Kidney (tissue), 14 donors: ENCODE measurements around the gene GMPPA. TPM values are rescaled to one million over a fixed set of nuclear protein-coding genes. Genes with fewer than 3 reads are reported as not detected.

ENCODE experiments used
- DNase-seq, 5 donors: peaks; one replicate each; pipeline ENCODE4 v3.0.0-alpha.2; 2013 to 2020
- FAIRE-seq: peaks from 2 replicates; lab custom pipeline; 2012; peaks lifted over from hg19 to GRCh38; lab: Jason Lieb, UNC
- H3K27ac ChIP-seq, 2 donors: one replicate each; pipeline ENCODE4 v1.7.0; 2013; ENCODE audit warnings: low read depth in 2 of 2, low read length in 2 of 2, inconsistent platforms in 1 of 2
- H3K27me3 ChIP-seq: one replicate; pipeline ENCODE4 v1.7.1; 2013; ENCODE audit warnings: low read length, inconsistent platforms; ENCODE audit not compliant: control insufficient read depth, insufficient read depth
- H3K36me3 ChIP-seq, 3 donors: one replicate each; pipeline versions ENCODE4 v1.7.0 to v1.7.1; 2013; ENCODE audit warnings: low read length in 3 of 3, control low read depth in 1 of 3, inconsistent platforms in 1 of 3; ENCODE audit not compliant: insufficient read depth in 3 of 3, control insufficient read depth in 2 of 3
- H3K4me1 ChIP-seq, 3 donors: one replicate each; pipeline versions ENCODE4 v1.7.0 to v1.7.1; 2013; ENCODE audit warnings: low read length in 3 of 3, inconsistent platforms in 1 of 3, low read depth in 1 of 3; ENCODE audit not compliant: control insufficient read depth in 2 of 3, insufficient read depth in 2 of 3
- H3K4me3 ChIP-seq, 3 donors: one replicate each; pipeline versions ENCODE4 v1.7.0 to v1.8.1; 2013; ENCODE audit warnings: low read length in 3 of 3, control low read depth in 1 of 3, inconsistent platforms in 1 of 3
- H3K9ac ChIP-seq, 3 donors: one replicate each; pipeline versions ENCODE4 v1.7.0 to v1.7.1; 2013; ENCODE audit warnings: low read length in 3 of 3, control low read depth in 1 of 3, inconsistent platforms in 1 of 3
- H3K9me3 ChIP-seq, 3 donors: one replicate each; pipeline versions ENCODE4 v1.7.0 to v1.7.1; 2013; ENCODE audit warnings: low read length in 3 of 3, control low read depth in 1 of 3, inconsistent platforms in 1 of 3; ENCODE audit not compliant: control insufficient read depth in 2 of 3, insufficient read depth in 1 of 3
- CTCF ChIP-seq: IDR thresholded peaks from 3 replicates; pipeline ENCODE4 v1.5.1; 2012; ENCODE audit warnings: mild to moderate bottlenecking, moderate library complexity, borderline replicate concordance; ENCODE audit not compliant: insufficient read depth; ENCODE audit errors: extremely low read depth
- intact Hi-C: fragments of 100-400 bp; cut with DNase I; formaldehyde crosslinking; loops from one replicate; pipeline ENCODE4 v1.11.1; 2022
- polyA plus RNA-seq: library from polyadenylated mRNA; stranded (reverse); fragments of 350-450 nt; fragmentation: Illumina TruSeq; extraction: RNeasy Lipid Tissue Mini Kit (QIAGEN cat#74804); gene quantifications from one replicate; pipeline ENCODE4 v1.2.3, GENCODE V29; 2014; ENCODE audit warnings: low read depth, low replicate concordance; ENCODE audit not compliant: insufficient read depth
- total RNA-seq: library from RNA; stranded (reverse); fragmentation: NEBNext Ultra II Directional; extraction: Animal tissue kit (Norgen Biotek cat#: 25700); gene quantifications from one replicate; pipeline ENCODE4 v1.2.1, GENCODE V29; 2021
- donor health status: control.
- donor health status: control.
- donor health status: control.
- donor health status: control.
- donor health status: control.
- donor health status: DM: yes; HTN: yes; CAD: no.
- donor health status: Normal renal cell carcinoma (clear cell type).

GMPPA gene
- total and polyA plus RNA-seq, 2 donors from 2014 or later = 33.9 to 53.1 TPM

GRCh38 chr2:219538504-219538951, 39.8 kb downstream of the GMPPA start:
- TF ChIP-seq CTCF = no peak
- FAIRE-seq = no peak
- intact Hi-C loops = loop anchor here (10.0 kb wide), 1 partner anchor 134 kb away; no protein-coding TSS in a partner anchor

GRCh38 chr2:219538956-219539788, 40.5 kb downstream of the GMPPA start:
- H3K36me3 ChIP-seq = peaks cover 0 to 8% (median 8%) of the 10 kb centered on the region in 3 donors
- no peak overlapping the region for H3K9ac ChIP-seq
- no peaks in the 10 kb centered on the region for H3K9me3 ChIP-seq
- intact Hi-C loops = loop anchor here (10.0 kb wide), 1 partner anchor 134 kb away; no protein-coding TSS in a partner anchor
- H3K27me3 ChIP-seq = no peaks in the 10 kb centered on the region
- no peak overlapping the region for H3K4me3 ChIP-seq
- no peak for FAIRE-seq
- TF ChIP-seq CTCF = no peak
- H3K27ac ChIP-seq = no peak overlapping the region
- H3K4me1 ChIP-seq = peaks cover 4 to 12% (median 9%) of the 10 kb centered on the region in 3 donors
- DNase-seq = no peak

More at GRCh38 chr2:219538504-219538951, 39.8 kb downstream of the GMPPA start:
- peak in 1 of 5 donors; percentile 57 for DNase-seq
- H3K27ac ChIP-seq = no peak overlapping the region
- peaks cover 4 to 10% (median 9%) of the 10 kb centered on the region in 3 donors for H3K4me1 ChIP-seq
- H3K27me3 ChIP-seq = no peaks in the 10 kb centered on the region
- H3K9ac ChIP-seq = no peak overlapping the region
- H3K9me3 ChIP-seq = no peaks in the 10 kb centered on the region
- H3K4me3 ChIP-seq = no peak overlapping the region
- peaks cover 0 to 8% (median 8%) of the 10 kb centered on the region in 3 donors for H3K36me3 ChIP-seq

- H3K9me3 ChIP-seq = no peaks in the 10 kb centered on the region
- DNase-seq (peak in 1 of 5 donors; percentile 77), FAIRE-seq (no peak)
- intact Hi-C loops = loop anchor here (10.0 kb wide), 1 partner anchor 135 kb away; no protein-coding TSS in a partner anchor
- no peaks in the 10 kb centered on the region for H3K27me3 ChIP-seq
- no peak for TF ChIP-seq CTCF
- H3K4me3 ChIP-seq = no peak overlapping the region
- no peak overlapping the region for H3K27ac ChIP-seq
- peaks cover 0 to 8% (median 8%) of the 10 kb centered on the region in 3 donors for H3K36me3 ChIP-seq
- H3K9ac ChIP-seq = no peak overlapping the region
- H3K4me1 ChIP-seq = peaks cover 4 to 18% (median 9%) of the 10 kb centered on the region in 3 donors
Observed at GRCh38 chr2:219539926-219540678, 41.4 kb downstream of the GMPPA start.
